IPS-20b (cell line): ENCODE measurements around the gene MRGPRX2.

Source experiments
- H3K27ac ChIP-seq: one replicate; pipeline ENCODE4 v1.5.1; 2013; ENCODE audit warnings: low read length
- H3K27me3 ChIP-seq: 2 replicates; pipeline ENCODE4 v1.6.1; 2013; ENCODE audit warnings: mild to moderate bottlenecking, low read length, inconsistent platforms; ENCODE audit not compliant: insufficient read depth
- H3K36me3 ChIP-seq: 2 replicates; pipeline ENCODE4 v1.6.1; 2013; ENCODE audit warnings: low read depth, mild to moderate bottlenecking, inconsistent platforms, low read length, moderate library complexity; ENCODE audit not compliant: insufficient read depth
- H3K4me1 ChIP-seq: 2 replicates; pipeline ENCODE4 v1.6.1; 2013; ENCODE audit warnings: mild to moderate bottlenecking, control low read depth, inconsistent platforms, low read length, moderate library complexity; ENCODE audit not compliant: insufficient read depth
- H3K4me3 ChIP-seq: 2 replicates; pipeline ENCODE4 v1.5.1; 2013; ENCODE audit warnings: mild to moderate bottlenecking, low read length, inconsistent platforms
- H3K9ac ChIP-seq: 2 replicates; pipeline ENCODE4 v1.6.1; 2013; ENCODE audit warnings: low read depth, mild to moderate bottlenecking, inconsistent platforms, low read length, moderate library complexity
- H3K9me3 ChIP-seq: 2 replicates; pipeline ENCODE4 v1.6.1; 2013; ENCODE audit warnings: mild to moderate bottlenecking, low read depth, low read length, inconsistent platforms; ENCODE audit not compliant: insufficient read depth

MRGPRX2 gene

GRCh38 chr11:19060629-19061028 lies at the start of gene MRGPRX2:
MRGPRX2 (minus strand) TSS chr11:19060717; CDS start chr11:19056402, 4,315 bp downstream.
- no peaks in the 10 kb centered on the region for H3K27me3 ChIP-seq

GRCh38 chr11:19110295-19110694 lies 49.8 kb upstream of the MRGPRX2 start:
- H3K9me3 ChIP-seq: no peaks in the 10 kb centered on the region
- H3K27me3 ChIP-seq: no peaks in the 10 kb centered on the region
- no peak overlapping the region for H3K4me3 ChIP-seq
- H3K4me1 ChIP-seq: no peaks in the 10 kb centered on the region
- H3K36me3 ChIP-seq: no peaks in the 10 kb centered on the region
- H3K27ac ChIP-seq: no peak overlapping the region
- no peak overlapping the region for H3K9ac ChIP-seq

More at GRCh38 chr11:19060629-19061028, at the start of gene MRGPRX2:
- Histone ChIP-seq H3K27ac (no peak within 1 kb of the TSS), H3K9ac (no peak within 1 kb of the TSS), H3K4me1 (no peaks in the 10 kb centered on the region), H3K9me3 (no peaks in the 10 kb centered on the region), H3K4me3 (no peak within 1 kb of the TSS), H3K36me3 (no peaks in the 10 kb centered on the region)

- Histone ChIP-seq H3K4me3 (no peak overlapping the region), H3K27ac (no peak overlapping the region), H3K9ac (no peak overlapping the region), H3K36me3 (no peaks in the 10 kb centered on the region), H3K4me1 (no peaks in the 10 kb centered on the region), H3K9me3 (no peaks in the 10 kb centered on the region), H3K27me3 (no peaks in the 10 kb centered on the region)
Observed at GRCh38 chr11:19107125-19107524, 46.6 kb upstream of the MRGPRX2 start.

GRCh38 chr11:19105011-19105410 lies 44.5 kb upstream of the MRGPRX2 start:
- no peaks in the 10 kb centered on the region for H3K27me3 ChIP-seq

GRCh38 chr11:19102521-19102900 lies 42.0 kb upstream of the MRGPRX2 start:
- H3K4me1 ChIP-seq: no peaks in the 10 kb centered on the region
- H3K27me3 ChIP-seq: no peaks in the 10 kb centered on the region
- H3K4me3 ChIP-seq: no peak overlapping the region
- H3K9me3 ChIP-seq: no peaks in the 10 kb centered on the region
- no peak overlapping the region for H3K27ac ChIP-seq
- H3K36me3 ChIP-seq: no peaks in the 10 kb centered on the region
- H3K9ac ChIP-seq: no peak overlapping the region

More at GRCh38 chr11:19105011-19105410, 44.5 kb upstream of the MRGPRX2 start:
- H3K9ac ChIP-seq: no peak overlapping the region
- no peaks in the 10 kb centered on the region for H3K4me1 ChIP-seq
- H3K27ac ChIP-seq: no peak overlapping the region
- no peaks in the 10 kb centered on the region for H3K36me3 ChIP-seq
- no peaks in the 10 kb centered on the region for H3K9me3 ChIP-seq
- no peak overlapping the region for H3K4me3 ChIP-seq

- no peak overlapping the region for H3K4me3 ChIP-seq
- H3K4me1 ChIP-seq: no peaks in the 10 kb centered on the region
- H3K27me3 ChIP-seq: no peaks in the 10 kb centered on the region
- no peaks in the 10 kb centered on the region for H3K9me3 ChIP-seq
- H3K36me3 ChIP-seq: no peaks in the 10 kb centered on the region
- no peak overlapping the region for H3K27ac ChIP-seq
- no peak overlapping the region for H3K9ac ChIP-seq
Observed at GRCh38 chr11:19101796-19102520, 41.4 kb upstream of the MRGPRX2 start.

- Histone ChIP-seq H3K4me3 (no peak overlapping the region), H3K36me3 (no peaks in the 10 kb centered on the region), H3K9ac (no peak overlapping the region), H3K27ac (no peak overlapping the region), H3K4me1 (no peaks in the 10 kb centered on the region), H3K9me3 (no peaks in the 10 kb centered on the region), H3K27me3 (no peaks in the 10 kb centered on the region)
Observed at GRCh38 chr11:19100885-19101284, 40.4 kb upstream of the MRGPRX2 start.

- H3K4me1 ChIP-seq: no peaks in the 10 kb centered on the region
- H3K27ac ChIP-seq: no peak overlapping the region
- H3K9me3 ChIP-seq: no peaks in the 10 kb centered on the region
- no peak overlapping the region for H3K4me3 ChIP-seq
- H3K9ac ChIP-seq: no peak overlapping the region
- no peaks in the 10 kb centered on the region for H3K27me3 ChIP-seq
- no peaks in the 10 kb centered on the region for H3K36me3 ChIP-seq
Observed at GRCh38 chr11:19099093-19099492, 38.6 kb upstream of the MRGPRX2 start.

- Histone ChIP-seq H3K9me3 (no peaks in the 10 kb centered on the region), H3K9ac (no peak overlapping the region)
Observed at GRCh38 chr11:19094859-19095258, 34.3 kb upstream of the MRGPRX2 start.

GRCh38 chr11:19093976-19094375 lies 33.5 kb upstream of the MRGPRX2 start:
- H3K9ac ChIP-seq: no peak overlapping the region
- no peaks in the 10 kb centered on the region for H3K4me1 ChIP-seq
- no peak overlapping the region for H3K27ac ChIP-seq
- no peaks in the 10 kb centered on the region for H3K36me3 ChIP-seq
- H3K27me3 ChIP-seq: no peaks in the 10 kb centered on the region
- H3K4me3 ChIP-seq: no peak overlapping the region
- H3K9me3 ChIP-seq: no peaks in the 10 kb centered on the region

More at GRCh38 chr11:19094859-19095258, 34.3 kb upstream of the MRGPRX2 start:
- H3K4me1 ChIP-seq: no peaks in the 10 kb centered on the region
- H3K27me3 ChIP-seq: no peaks in the 10 kb centered on the region
- no peak overlapping the region for H3K4me3 ChIP-seq
- no peaks in the 10 kb centered on the region for H3K36me3 ChIP-seq
- H3K27ac ChIP-seq: no peak overlapping the region

- no peaks in the 10 kb centered on the region for H3K4me1 ChIP-seq
- H3K36me3 ChIP-seq: no peaks in the 10 kb centered on the region
- no peak overlapping the region for H3K4me3 ChIP-seq
- no peak overlapping the region for H3K9ac ChIP-seq
- H3K27me3 ChIP-seq: no peaks in the 10 kb centered on the region
- no peaks in the 10 kb centered on the region for H3K9me3 ChIP-seq
- H3K27ac ChIP-seq: no peak overlapping the region
Observed at GRCh38 chr11:19092850-19093249, 32.3 kb upstream of the MRGPRX2 start.

GRCh38 chr11:19092342-19092741 lies 31.8 kb upstream of the MRGPRX2 start:
- Histone ChIP-seq H3K9me3 (no peaks in the 10 kb centered on the region), H3K27ac (no peak overlapping the region), H3K4me3 (no peak overlapping the region), H3K27me3 (no peaks in the 10 kb centered on the region), H3K36me3 (no peaks in the 10 kb centered on the region), H3K9ac (no peak overlapping the region), H3K4me1 (no peaks in the 10 kb centered on the region)
